Stimulated activated CD4-positive, alpha-beta T cell treated with anti-CD3 and anti-CD28 coated beads, TNF-alpha, amount 100 ng/mL, for 48 hours (primary cell): ENCODE results near the gene JSRP1.

ENCODE experiments used
- DNase-seq, 3 donors: peaks; one replicate each; pipeline ENCODE4 v3.0.0-alpha.2; 2020; ENCODE audit warnings: low read depth in 3 of 3

Gene JSRP1, protein sequence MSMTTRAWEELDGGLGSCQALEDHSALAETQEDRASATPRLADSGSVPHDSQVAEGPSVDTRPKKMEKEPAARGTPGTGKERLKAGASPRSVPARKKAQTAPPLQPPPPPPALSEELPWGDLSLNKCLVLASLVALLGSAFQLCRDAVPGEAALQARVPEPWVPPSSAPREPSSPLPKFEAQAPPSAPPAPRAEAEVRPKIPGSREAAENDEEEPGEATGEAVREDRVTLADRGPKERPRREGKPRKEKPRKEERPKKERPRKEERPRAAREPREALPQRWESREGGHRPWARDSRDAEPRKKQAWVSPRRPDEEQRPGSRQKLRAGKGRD

DNA sequence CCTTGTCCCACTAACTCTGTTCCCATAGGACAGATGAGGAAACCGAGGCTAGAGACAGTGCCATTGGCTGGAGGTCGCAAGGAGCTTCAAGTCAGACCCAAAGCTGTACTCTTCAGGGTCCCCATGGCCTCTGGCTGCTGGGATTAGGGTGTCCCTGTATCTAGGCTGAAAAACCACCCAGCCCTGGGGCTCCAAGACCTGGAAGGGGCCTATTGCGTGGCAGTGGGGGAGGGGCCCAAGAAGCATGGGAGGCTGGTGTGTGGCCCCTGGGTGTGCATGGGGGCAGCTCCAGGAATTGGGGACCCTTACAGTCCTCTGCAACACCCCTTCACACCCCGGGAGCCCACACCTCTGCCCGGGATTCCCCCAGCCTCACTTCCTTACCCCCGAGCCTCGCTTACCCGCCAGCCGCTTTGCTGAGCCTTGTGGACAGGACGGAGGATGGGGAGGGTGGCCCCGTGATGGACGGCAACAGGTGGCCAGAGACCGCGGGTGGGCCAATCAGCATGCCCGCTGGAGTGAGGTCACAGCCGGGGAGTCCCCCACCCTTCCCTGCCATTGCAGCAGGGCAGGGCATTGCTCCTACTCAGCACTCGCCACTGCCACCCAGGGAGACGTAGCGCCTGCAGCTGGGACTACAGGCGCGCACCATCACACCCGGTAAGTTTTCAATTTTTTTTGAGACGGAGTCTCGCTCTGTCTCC, at the start of gene JSRP1:
Gene JSRP1, minus strand, starts transcription at position 436 of the 704 bp plus-strand sequence. CDS start 1,103 bp downstream, outside the sequence.
- no peak for DNase-seq

DNA sequence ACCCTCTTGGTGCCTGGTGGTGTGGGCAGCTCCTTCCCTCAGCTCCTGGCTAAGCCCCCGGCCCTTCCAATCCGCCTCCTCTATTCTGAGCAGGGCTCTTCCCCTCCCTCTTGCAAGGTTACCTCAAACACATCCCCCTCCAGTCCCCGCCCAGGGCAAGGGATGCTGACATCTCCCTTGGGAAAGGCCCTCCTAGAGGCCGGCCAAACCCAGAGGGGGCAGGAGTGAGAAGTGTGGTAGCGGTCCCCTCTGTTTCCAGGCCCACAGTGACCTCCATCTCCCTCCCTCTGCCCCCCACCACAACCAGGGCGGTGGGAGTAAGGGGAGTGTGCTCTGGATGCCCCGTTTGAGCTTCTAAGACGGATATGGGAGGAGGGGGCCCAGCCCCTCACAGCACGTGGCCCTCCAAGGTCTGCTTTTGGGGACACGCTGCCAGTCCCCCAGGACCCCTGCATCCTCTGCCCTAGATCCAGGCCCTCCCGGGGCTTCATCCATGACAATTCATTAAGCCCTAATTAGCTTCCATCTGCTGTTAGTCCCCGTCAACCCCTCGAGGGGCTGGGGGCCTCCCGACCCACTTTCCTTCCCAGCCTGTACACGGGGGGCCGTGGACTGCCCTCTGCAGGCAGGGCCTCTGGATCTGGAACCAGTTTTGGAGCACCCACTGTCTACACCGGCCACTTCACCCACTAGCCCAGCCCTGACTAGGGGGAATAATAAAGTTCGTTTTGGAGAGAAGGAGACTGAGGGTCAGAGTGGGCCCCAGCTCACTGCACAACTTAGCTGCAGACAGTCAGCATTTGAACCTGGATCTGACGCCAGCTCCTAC, 49.4 kb upstream of the JSRP1 start:
- DNase-seq, result no peak

DNA sequence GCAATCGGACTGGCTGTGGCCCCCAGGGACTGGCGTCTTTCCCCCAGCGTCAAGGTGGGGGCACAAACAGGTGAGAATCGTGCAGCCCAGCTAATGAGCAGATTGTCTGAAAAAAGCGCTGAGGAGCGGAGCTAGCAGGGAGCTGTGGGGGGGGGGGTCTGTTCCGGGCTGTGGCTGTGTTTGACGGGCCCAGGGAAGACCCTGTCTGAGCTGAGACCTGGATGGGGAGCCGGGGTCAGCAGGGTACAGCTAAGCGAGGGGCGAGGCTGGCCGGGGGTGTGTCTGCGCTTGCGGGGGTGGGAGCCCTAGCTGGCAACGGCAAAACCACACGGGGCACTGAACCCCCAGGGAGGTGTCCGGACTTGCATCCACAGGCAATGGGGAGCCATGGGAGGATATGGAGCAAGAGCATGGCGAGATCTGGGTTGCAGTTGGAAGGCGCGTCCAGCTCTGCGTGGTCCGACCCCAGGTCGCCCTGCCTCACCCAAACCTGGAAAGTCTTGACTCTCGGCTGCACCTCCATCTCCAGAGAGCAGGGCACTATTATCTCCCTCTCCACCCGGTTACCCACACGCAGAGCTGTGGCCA, 47.1 kb upstream of the JSRP1 start:
- no peak for DNase-seq

DNA sequence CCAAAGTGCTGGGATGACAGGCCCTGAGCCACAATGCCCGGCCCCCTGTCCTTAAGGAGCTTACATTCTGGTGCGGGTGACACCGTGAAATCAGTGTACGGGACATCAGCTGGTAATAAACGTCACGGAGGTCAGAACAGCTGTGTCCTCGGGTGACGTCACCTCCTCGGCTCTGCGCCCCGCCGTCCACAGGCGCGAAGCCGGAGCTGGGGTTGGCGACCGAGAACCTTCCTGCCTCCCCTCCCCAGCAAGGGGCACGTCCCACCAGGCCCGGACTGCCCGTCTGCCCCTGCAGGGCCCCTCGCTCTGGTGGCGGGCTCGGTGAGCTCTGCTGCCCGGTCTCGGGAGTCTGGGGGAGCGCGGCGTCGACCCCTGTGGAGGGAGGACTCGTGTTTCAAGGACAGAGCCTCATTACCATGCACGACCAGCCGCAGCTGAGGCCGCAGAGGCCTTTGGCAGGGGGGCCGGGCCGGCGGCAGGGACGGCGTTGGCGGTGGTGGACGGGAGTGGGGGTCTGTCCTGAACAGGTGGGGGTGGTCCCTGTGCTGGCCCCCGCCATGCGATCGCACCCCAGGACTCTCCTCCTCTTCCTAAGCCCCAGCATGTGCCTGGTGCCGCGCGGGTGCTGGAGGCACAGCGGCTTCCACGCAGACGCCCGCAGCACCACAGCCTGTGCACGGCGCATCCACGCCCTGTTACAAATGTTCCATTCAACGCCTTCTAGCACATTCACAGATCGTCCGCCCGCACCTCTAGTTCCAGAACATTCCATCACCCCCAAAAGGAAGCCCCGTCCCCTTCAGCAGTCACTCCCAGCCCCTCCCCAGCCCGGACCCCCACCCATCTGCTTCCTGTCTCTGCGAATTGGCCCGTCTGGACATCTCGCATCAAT, 46.3 kb upstream of the JSRP1 start:
- DNase-seq, result no peak

DNA sequence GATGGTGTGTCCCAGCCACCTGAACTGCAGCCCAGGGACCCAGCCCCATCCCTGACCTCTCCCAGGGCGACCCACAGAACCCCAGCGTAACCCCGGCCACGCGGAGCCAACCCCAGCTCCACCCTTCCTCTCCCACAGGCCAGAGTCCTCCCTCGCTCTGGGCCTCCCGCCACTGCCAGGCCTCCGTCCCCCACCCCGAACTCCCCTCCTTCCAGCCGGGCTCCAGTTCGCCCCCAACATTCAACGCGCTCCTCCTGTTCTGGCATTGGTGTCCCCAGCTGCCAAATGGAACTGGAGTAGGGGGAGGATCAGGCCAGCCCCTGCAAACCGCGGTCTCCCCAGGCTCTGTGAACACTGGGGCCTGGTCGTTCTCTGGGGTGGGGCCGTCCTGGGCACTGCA, 44.3 kb upstream of the JSRP1 start:
- DNase-seq, result no peak

DNA sequence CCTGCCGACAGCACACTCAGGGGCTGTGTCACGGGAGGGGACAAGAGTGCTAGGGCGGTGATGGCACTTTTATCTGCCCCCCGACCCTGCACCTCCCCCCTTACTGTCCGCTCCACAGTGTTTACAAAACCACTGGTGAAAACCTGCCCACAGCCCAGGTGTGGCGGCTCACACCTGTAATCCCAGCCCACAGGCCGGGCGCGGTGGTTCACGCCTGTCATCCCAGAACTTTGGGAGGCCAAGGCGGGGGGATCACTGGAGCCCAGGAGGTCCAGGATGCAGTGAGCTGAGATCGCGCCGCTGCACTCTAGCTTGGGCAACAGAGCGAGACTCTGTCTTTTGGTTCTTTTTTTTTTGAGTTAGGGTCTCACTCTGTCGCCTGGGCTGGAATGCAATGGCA, 39.9 kb upstream of the JSRP1 start:
- DNase-seq, result no peak

DNA sequence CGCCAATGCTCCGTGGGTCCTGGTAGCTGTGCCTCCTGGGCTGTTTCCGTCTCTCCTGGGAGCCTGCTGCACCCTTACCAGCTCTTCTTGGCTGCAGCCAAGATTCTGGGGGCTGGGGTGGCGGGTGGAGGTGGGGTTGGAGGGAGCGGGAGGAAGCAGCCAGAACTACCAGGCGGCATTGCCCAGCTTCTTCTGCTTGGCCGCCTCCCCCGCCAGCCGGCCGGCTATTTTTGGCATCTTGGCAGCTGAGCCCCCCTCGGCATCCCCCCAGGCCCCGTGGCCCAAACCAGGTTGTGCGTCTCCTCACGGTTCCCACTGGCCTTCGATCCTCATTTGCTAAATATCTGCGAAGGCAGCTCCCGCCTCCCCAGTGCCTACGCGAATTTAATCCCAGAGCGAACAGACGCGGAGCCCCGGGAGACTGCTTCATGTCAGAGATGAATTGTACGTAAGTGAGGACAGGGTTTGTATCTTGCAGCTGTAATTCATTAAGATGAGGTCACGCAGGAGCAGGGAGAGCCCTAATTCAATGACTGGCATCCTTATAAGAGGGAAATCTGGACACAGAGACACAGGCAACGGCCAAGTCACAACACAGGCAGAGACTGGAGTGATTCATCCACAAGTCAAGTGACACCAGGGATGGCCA, 38.6 kb upstream of the JSRP1 start:
- DNase-seq, result no peak

DNA sequence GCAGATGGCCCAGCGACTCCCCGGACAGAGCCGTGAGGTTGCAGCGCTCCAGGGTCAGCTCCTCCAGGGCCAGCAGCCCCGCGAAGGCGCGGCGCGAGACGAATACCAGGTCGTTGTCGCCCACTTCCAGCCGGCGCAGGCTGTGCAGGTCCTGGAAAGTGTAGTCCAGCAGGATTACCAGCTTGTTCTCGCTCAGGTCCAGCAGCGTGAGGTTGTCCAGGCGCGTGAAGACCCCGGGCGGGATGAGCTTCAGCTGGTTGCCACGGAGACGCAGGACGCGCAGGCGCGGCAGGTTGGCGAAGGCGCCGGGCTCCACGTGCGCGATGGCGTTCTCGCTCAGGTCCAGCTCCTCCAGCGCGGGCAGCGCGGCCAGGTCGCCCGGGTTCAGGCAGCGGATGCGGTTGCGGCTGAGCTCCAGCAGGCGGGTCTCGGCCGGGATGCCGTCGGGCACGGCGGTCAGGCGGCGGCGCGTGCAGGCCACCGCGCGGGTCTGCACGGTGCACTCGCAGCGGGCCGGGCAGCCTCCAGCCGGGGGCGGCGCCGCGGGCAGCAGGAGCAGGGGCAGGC, 35.1 kb upstream of the JSRP1 start:
- no peak for DNase-seq

DNA sequence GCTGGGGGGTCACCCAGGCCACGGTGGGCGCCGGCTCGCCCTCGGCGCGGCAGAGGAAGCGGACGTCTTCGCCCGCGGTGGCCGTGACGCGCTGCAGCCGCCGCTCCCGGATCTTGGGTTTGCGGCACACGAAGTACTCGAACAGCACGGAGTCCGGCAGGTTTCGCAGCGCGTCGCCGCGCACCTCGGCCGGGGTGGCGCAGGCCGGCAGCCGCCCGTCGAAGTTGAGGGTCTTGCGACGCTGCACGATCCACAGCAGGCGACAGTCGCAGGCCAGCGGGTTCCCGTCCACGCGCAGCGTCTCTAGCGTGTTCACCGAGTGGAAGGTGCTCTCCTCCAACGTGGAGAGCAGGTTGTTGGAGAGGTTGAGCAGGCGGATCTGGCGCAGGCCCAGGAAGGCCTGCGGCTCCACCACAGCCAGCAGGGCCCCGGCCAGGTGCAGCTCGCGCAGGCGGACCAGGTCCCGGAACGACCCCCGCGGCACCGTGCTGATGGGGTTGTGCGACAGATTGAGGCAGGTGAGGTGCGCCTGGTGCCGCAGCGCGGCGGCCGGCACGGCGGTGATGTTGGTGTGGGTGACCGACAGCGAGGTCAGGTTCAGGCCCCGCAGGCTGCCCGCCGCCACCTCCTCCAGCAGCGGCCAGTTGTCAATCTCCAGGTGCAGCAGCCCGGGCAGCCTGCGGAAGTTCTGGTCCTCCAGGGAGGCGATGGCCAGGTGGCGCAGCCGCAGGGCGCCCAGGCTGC, 34.4 kb upstream of the JSRP1 start:
- no peak for DNase-seq

DNA sequence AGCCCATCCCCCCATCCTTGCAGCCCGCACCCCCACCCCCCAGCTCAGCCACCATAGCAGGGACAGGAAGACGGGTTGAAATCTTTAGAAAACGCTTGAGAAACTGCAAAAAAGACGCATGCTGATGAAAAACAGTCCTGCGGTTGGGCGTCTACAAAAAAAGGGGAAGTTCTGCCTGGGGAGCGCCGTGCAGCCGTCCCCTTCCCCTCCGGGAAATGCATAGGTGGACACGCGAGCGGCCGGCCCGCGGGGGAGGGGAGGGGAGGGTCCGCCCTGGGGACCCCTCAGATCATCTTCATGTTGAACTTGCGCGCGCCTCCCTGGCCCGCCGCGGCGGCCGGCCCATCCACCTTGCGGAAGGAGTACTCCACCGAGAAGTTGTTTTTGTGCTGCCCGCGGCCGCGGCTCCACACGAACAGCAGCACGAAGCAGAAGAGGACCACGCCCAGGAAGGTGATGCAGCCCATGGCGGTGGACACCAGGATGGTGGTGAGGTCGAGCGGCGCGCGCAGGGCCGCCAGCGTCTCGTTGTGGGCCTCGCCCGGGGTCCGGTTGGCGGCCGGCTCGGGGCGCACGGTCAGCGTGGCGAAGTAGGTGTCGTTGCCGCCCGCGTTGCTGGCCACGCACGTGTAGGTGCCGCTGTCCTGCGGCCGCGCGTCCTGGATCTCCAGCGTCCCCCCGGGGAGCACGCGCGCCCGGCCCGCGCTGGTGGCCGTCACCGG, 33.7 kb upstream of the JSRP1 start:
- DNase-seq, result no peak

DNA sequence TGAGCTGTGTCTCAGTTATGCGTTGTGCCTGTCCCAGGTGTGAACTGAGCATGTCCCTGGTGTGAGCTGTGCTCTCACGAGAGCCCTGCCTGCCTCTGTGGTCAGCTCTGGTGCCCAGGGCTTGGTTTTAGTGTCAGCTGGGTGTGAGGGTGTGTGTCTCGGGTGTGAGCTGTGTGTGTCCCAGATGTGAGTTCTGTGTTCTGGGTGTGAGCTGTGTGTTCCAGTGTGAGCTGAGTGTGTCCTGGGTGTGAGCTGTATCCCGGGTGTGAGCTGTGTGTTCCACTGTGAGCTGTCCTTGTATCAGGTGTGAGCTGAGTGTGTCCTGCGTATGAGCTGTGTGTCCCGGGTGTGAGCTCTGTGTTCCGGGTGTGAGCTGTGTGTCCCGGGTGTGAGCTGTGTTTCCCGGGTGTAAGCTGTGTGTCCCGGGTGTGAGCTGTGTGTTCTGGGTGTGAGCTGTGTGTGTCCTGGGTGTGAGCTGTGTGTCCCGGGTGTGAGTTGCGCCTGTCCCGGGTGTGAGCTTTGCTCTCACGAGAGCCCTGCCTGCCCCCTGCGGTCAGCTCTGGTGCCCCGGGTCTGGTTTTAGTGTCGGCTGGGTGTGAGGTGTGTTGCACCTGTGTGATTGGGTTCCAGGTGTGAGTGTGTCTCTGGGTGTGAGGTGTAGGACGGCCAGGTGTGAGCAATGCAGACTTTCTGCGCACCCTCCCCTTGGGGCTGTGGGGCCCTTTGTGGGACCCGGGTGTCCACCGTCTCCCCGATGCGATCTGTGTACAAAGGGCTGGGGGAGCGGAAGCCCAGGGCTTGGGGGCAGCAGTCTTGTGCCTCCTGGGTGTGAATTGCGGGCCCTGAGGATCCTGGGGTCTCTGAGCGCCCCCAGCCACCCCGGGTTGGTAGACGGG, 32.8 kb upstream of the JSRP1 start:
- DNase-seq, result no peak

DNA sequence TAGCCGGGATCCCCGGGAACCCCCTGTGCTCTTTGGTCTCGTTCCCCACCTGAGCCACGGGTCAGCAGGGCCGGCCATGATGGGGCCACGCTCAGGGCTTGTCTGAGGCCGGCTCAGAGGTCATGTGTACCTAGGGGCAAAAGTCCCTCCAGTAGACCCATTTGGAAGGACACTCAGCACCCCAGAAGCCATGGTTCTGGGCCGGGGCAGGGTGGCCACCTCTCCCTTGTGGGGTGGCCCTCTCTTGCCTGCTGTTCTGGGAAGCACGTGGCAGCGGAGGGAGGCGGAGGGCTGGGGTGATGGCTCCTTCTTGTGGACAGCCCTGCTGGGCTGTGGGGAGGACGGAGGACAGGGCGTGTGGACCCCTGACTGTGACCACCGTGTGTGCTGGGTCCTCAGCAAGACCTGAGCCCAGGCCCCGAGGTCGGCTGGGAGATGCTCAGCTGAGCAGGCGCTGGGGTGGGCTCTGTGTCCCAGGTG, 32.2 kb upstream of the JSRP1 start:
- DNase-seq, result no peak

DNA sequence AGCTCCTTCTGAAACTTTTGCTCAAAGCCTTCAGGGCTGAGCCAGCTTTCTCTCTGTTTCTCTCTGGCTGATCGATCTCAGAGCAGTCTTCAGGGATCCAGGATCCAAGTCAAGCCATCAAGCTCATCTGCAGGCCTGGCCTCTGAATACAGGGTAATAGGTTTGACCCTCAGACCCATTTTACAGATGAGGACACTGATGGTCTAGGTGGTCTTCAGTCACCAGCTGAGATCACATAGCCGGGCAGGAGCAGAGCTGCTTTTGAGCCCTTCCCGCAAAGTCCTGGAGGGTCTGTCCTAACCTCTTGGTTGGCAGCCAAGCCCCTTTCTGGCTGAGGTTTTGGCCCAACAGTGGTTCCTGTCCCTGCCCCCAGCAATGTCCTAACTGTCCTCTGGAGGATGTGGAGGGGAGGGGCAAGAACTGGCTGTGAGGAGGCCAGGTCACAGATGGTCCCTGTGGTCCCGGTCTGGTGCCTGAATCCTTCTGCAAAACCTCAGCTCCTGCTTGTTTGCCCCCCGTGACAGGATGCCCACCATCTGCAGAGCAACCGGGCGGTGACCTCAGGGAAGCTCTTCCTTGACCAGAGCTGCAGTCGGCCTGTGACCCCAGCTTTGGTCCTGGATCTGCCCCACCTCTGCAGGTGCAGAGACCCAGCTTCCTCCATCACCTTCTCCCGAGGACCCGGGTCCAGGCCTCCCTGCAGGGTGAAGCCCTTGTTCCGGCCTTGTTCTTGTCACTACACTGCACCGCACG, 31.5 kb upstream of the JSRP1 start:
- no peak for DNase-seq

DNA sequence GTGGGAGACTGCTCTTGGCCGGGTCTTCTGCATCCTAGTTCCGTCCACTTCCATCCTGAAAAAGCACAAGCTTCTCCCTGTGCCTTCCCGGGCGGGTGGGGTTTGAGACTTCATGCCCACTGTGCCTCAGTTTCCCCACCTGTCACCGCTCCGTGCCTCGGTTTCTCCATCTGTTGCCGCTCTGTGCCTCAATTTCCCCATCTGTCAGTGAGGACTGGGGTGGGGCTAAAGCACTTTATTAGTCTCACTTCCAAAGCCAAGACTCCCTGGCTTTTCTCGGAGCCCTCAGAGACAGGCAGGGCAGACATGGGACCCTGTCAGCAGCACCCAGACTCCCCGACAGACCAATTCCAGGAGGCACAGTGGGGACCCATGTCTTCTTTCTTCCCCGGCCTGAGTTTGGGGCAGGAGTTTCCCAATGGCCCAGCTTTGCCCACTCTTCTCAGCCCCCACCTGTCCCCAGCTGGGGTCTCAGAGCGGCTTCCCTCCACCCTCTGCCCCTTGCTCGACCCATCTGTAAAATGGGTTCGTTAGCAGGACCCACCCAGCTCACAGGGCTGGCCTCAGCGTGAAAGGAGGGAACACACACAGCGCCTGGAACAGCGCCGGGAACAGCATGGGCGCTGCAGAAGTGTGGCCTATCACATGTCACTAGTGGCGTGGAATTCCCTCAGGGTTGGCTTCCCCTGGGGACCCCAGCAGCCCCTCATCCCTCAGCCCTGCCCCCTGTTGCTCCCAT, 30.4 kb upstream of the JSRP1 start:
- DNase-seq, result no peak

DNA sequence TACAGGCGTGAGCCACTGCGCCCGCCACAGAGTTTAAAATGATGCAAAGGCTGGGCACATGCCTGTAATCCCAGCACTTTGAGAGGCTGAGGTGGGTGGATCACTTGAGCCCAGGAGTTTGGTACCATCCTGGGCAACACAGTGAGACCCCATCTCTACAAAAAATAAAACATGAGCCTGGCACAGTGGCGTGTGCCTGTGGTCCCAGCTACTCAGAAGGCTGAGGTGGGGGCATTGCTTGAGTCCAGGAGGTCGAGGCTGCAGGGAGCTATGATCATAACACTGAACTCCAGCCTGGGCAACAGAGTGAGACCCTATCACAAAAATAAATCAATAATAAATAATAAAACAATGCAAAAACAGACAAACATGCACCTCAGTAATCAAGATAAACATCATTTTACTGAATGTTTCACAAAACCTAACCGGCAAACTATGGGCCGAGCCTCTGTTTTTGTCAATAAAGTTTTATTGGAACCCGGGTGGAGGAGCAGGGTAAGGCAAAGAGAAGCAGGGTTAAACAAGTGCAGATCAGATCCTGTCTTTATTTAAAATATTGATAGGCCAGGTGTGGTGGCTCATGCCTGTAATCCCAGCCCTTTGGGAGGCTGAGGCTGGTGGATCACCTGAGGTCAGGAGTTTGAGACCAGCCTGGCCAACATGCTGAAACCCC, 27.8 kb upstream of the JSRP1 start:
- DNase-seq, result no peak

DNA sequence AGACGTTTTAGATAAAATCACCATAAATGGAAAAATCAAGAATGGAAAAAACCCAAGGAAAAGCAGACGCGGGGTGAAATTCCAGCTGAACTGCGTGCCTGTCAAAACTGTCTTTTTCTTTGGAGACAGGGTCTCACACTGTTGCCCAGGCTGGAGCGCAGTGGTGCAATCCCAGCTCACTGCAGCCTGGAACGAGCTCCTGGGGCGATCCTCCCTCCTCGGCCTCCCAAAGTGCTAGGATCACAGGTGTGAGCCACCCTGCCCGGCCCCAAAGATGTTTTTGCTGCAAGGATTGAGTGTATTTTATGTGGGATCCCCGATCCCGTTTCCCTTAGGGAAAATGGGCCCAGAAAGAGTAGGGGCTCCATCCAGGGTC, 26.6 kb upstream of the JSRP1 start:
- no peak for DNase-seq
